Endothelial cell of umbilical vein (primary cell): ENCODE data around the gene KIAA0232.
"Not testable (repeated sequence)": the region's sequence is repeated elsewhere in the genome, so short reads cannot be mapped to it uniquely, and the experiment has no call there.

Experiments used
- CTCF ChIP-seq, 2 donors: IDR thresholded peaks; 1 replicate in 1 of 2; 2 replicates in 1 of 2; pipeline ENCODE4 v1.5.1; 2011; ENCODE audit warnings: low read length in 2 of 2, mild to moderate bottlenecking in 2 of 2, moderate library complexity in 2 of 2, control low read depth in 1 of 2, inconsistent platforms in 1 of 2, low read depth in 1 of 2; ENCODE audit not compliant: insufficient read depth in 1 of 2; ENCODE audit errors: extremely low read depth in 1 of 2
- EZH2 ChIP-seq: IDR thresholded peaks from 2 replicates; pipeline ENCODE4 v1.6.1; 2012; ENCODE audit warnings: borderline replicate concordance, low read depth, mild to moderate bottlenecking, moderate library complexity, low read length, inconsistent platforms; ENCODE audit not compliant: severe bottlenecking
- GATA2 ChIP-seq: IDR thresholded peaks from 2 replicates; pipeline ENCODE4 v1.7.0; 2011; ENCODE audit warnings: low read depth, mild to moderate bottlenecking, moderate library complexity, mixed read lengths, low read length; ENCODE audit not compliant: insufficient read length, insufficient read depth
- MAX ChIP-seq: IDR thresholded peaks from 2 replicates; pipeline ENCODE4 v1.6.1; 2011; ENCODE audit not compliant: insufficient read depth, insufficient read length
- MYC ChIP-seq: IDR thresholded peaks from one replicate; pipeline ENCODE4 v1.6.1; 2011; ENCODE audit warnings: mild to moderate bottlenecking, low read depth, low read length
- POLR2A ChIP-seq: IDR thresholded peaks from 2 replicates; pipeline ENCODE4 v1.6.1; 2012; ENCODE audit warnings: low read depth, mild to moderate bottlenecking, control low read depth, low read length
- POLR2AphosphoS5 ChIP-seq: IDR thresholded peaks from 2 replicates; pipeline ENCODE4 v1.6.1; 2012; ENCODE audit warnings: low read depth, mild to moderate bottlenecking, control low read depth, low read length, moderate library complexity; ENCODE audit not compliant: insufficient read depth

- not testable (repeated sequence) for TF ChIP-seq MAX; POLR2A; EZH2; CTCF (IDR thresholded peaks at IDR 0.05; ENCODE audit: extremely low read depth in 1 of 2, insufficient read depth in 1 of 2, low read depth in 1 of 2, low read length in 2 of 2); MYC; POLR2AphosphoS5; GATA2
Observed at GRCh38 chr4:6756345-6756744, 26.2 kb upstream of the KIAA0232 start.
